GM23338 (cell line): Measurements from ENCODE around the gene CCDC38. TPM values are rescaled to one million over a fixed set of nuclear protein-coding genes. Genes with fewer than 3 reads are reported as not detected.

Experiments used
- ATAC-seq: fragments of 200-7000 bp; cut with Tn5 transposase; 3 replicates; pipeline ENCODE4 v1.9.1; 2020
- DNase-seq: peaks from one replicate; pipeline ENCODE4 v3.0.0-alpha.2; 2015; ENCODE audit warnings: low spot score
- H2AFZ ChIP-seq: fragments of 200-600 bp; sonication (generic); 2 replicates; pipeline ENCODE4 v1.8.0; 2016; ENCODE audit warnings: antibody characterized with exemption, mild to moderate bottlenecking, moderate library complexity
- H3F3A ChIP-seq: fragments of 200-600 bp; sonication (generic); replicated peaks from 2 replicates; pipeline ENCODE4 v1.8.0; 2017; ENCODE audit warnings: antibody characterized with exemption, mixed run types, low read depth
- H3K27ac ChIP-seq: fragments of 200-600 bp; sonication (generic); 2 replicates; pipeline ENCODE4 v1.6.1; 2016; ENCODE audit warnings: low read depth
- H3K27me3 ChIP-seq: fragments of 200-600 bp; sonication (generic); 2 replicates; pipeline ENCODE4 v1.8.0; 2016; ENCODE audit warnings: mild to moderate bottlenecking, mixed run types, moderate library complexity; ENCODE audit not compliant: insufficient read depth
- H3K36me3 ChIP-seq: fragments of 200-600 bp; sonication (generic); 2 replicates; pipeline ENCODE4 v1.8.0; 2016; ENCODE audit warnings: mild to moderate bottlenecking; ENCODE audit not compliant: insufficient read depth
- H3K4me1 ChIP-seq: fragments of 200-600 bp; sonication (generic); 2 replicates; pipeline ENCODE4 v1.8.0; 2016; ENCODE audit warnings: mild to moderate bottlenecking, moderate library complexity; ENCODE audit not compliant: insufficient read depth
- H3K4me2 ChIP-seq: fragments of 200-600 bp; sonication (generic); 2 replicates; pipeline ENCODE4 v1.7.1; 2017; ENCODE audit warnings: mixed run types
- H3K4me3 ChIP-seq: fragments of 200-600 bp; sonication (generic); 2 replicates; pipeline ENCODE4 v1.6.1; 2016; ENCODE audit warnings: mixed run types
- H3K79me2 ChIP-seq: fragments of 200-600 bp; sonication (generic); replicated peaks from 2 replicates; pipeline ENCODE4 v1.8.0; 2017; ENCODE audit warnings: mild to moderate bottlenecking; ENCODE audit not compliant: insufficient read depth
- H3K9me2 ChIP-seq: fragments of 200-600 bp; sonication (generic); 2 replicates; pipeline ENCODE4 v1.8.0; 2017; ENCODE audit not compliant: insufficient read depth
- H4K20me1 ChIP-seq: fragments of 200-600 bp; sonication (generic); replicated peaks from 2 replicates; pipeline ENCODE4 v1.8.0; 2017; ENCODE audit warnings: mild to moderate bottlenecking; ENCODE audit not compliant: insufficient read depth
- H3K27ac Mint-ChIP-seq: 2 replicates; pipeline ENCODE4 v1.8.0; 2020; ENCODE audit warnings: inconsistent platforms, mild to moderate bottlenecking, moderate library complexity, mixed read lengths
- H3K27me3 Mint-ChIP-seq: 3 replicates; pipeline ENCODE4 v1.8.0; 2022; ENCODE audit warnings: low read depth, mild to moderate bottlenecking, moderate library complexity, mixed read lengths, inconsistent platforms; ENCODE audit not compliant: insufficient read depth, poor library complexity
- H3K36me3 Mint-ChIP-seq: 3 replicates; pipeline ENCODE4 v1.8.0; 2021; ENCODE audit warnings: low read depth, mild to moderate bottlenecking, inconsistent platforms, moderate library complexity, mixed read lengths
- H3K4me1 Mint-ChIP-seq: 3 replicates; pipeline ENCODE4 v1.8.0; 2020; ENCODE audit warnings: mild to moderate bottlenecking, inconsistent platforms, mixed read lengths
- H3K4me3 Mint-ChIP-seq: 3 replicates; pipeline ENCODE4 v1.8.0; 2021; ENCODE audit warnings: moderate library complexity, mild to moderate bottlenecking, inconsistent platforms, mixed read lengths
- H3K9me3 Mint-ChIP-seq: 3 replicates; pipeline ENCODE4 v1.8.0; 2020; ENCODE audit warnings: moderate library complexity, mild to moderate bottlenecking, inconsistent platforms, mixed read lengths
- EZH2 ChIP-seq: fragments of 200-600 bp; sonication (generic); IDR thresholded peaks from one replicate; pipeline ENCODE4 v1.8.0; 2017; ENCODE audit warnings: antibody characterized with exemption, mild to moderate bottlenecking, low read depth; ENCODE audit not compliant: unreplicated experiment
- EZH2phosphoT487 ChIP-seq: fragments of 200-600 bp; sonication (generic); IDR thresholded peaks from one replicate; pipeline ENCODE4 v1.8.1; 2018; ENCODE audit warnings: antibody characterized with exemption; ENCODE audit not compliant: unreplicated experiment
- JUNB ChIP-seq: IDR thresholded peaks from one replicate; pipeline ENCODE4 v1.6.1; 2016; ENCODE audit warnings: antibody characterized with exemption; ENCODE audit not compliant: unreplicated experiment
- NANOG ChIP-seq: IDR thresholded peaks from 2 replicates; pipeline ENCODE4 v1.6.1; 2016; ENCODE audit warnings: antibody characterized with exemption, borderline replicate concordance
- POLR2AphosphoS5 ChIP-seq: IDR thresholded peaks from 2 replicates; pipeline ENCODE4 v1.6.1; 2016; ENCODE audit warnings: antibody characterized with exemption, low read depth
- STAT1 ChIP-seq: IDR thresholded peaks from one replicate; pipeline ENCODE4 v1.6.1; 2016; ENCODE audit warnings: antibody characterized with exemption; ENCODE audit not compliant: unreplicated experiment
- ZNF331 ChIP-seq: fragments of 250-450 bp; sonication (Bioruptor Pico); IDR thresholded peaks from 2 replicates; pipeline ENCODE4 v1.5.0; 2020; ENCODE audit warnings: low read depth, mild to moderate bottlenecking, moderate library complexity
- polyA plus RNA-seq: library from polyadenylated mRNA; unstranded; fragments of >200 nt; fragmentation: Nextera tagmentation; extraction: Ambion mirVana; gene quantifications from 2 replicates; pipeline ENCODE4 v1.2.1, GENCODE V29; 2016
- total RNA-seq: library from RNA; depleted of rRNA; stranded (reverse); fragments of >200 nt; shearing (Covaris generic); gene quantifications from 2 replicates; pipeline ENCODE4 v1.2.3, GENCODE V29; 2014
- TF ChIP-seq, protein P1 (sequence below), 2 experiments: fragments of 200-600 bp in 1 of 2; sonication (generic) in 1 of 2; conservative IDR thresholded peaks; 2 replicates each; pipeline versions ENCODE4 v1.5.1 to v1.6.1; 2016 to 2017; ENCODE audit warnings: antibody characterized with exemption in 2 of 2, low read depth in 2 of 2, mild to moderate bottlenecking in 2 of 2, moderate library complexity in 1 of 2
- TF ChIP-seq, protein P2 (sequence below): IDR thresholded peaks from one replicate; pipeline ENCODE4 v1.6.1; 2018; ENCODE audit warnings: antibody characterized with exemption; ENCODE audit not compliant: unreplicated experiment

The CCDC38 gene
- total and polyA plus RNA-seq, 2 experiments from 2014 or later: not detected

DNA sequence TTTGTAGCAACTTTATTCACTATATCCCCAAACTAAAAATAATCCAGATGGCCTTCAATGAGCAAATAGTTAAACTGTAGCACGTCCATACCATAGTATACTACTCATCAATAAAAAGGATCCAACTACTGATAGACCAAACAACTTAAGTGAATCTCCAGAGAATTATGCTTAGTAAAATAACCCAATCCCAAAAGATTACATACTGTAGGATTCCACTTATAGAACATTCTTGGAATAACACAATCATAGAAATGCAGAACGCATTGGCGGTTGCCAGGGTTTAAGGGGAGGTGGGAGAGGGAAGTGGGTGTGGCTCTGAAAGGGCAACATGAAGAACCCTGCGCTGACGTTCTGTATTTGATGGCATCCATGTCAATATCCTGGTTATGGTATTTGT, 55.1 kb downstream of the CCDC38 start:
- Histone ChIP-seq H3K9me2 (0 out of 2 replicates have a peak, but pooled peaks cover 3% of the 10 kb centered on the region), H3K27ac (no peak overlapping the region), H3K4me2 (no peak overlapping the region), H3K27me3 (no peaks in the 10 kb centered on the region), H3K36me3 (no peaks in the 10 kb centered on the region), H3F3A (no peaks in the 10 kb centered on the region), H3K4me1 (no peaks in the 10 kb centered on the region), H3K4me3 (no peak overlapping the region), H3K79me2 (no peaks in the 10 kb centered on the region), H2AFZ (no peak overlapping the region), H4K20me1 (no peaks in the 10 kb centered on the region)
- TF ChIP-seq, protein P1, sequence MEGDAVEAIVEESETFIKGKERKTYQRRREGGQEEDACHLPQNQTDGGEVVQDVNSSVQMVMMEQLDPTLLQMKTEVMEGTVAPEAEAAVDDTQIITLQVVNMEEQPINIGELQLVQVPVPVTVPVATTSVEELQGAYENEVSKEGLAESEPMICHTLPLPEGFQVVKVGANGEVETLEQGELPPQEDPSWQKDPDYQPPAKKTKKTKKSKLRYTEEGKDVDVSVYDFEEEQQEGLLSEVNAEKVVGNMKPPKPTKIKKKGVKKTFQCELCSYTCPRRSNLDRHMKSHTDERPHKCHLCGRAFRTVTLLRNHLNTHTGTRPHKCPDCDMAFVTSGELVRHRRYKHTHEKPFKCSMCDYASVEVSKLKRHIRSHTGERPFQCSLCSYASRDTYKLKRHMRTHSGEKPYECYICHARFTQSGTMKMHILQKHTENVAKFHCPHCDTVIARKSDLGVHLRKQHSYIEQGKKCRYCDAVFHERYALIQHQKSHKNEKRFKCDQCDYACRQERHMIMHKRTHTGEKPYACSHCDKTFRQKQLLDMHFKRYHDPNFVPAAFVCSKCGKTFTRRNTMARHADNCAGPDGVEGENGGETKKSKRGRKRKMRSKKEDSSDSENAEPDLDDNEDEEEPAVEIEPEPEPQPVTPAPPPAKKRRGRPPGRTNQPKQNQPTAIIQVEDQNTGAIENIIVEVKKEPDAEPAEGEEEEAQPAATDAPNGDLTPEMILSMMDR (conservative IDR thresholded peaks at IDR 0.05; ENCODE audit: low read depth in 2 of 2): no peak
- TF ChIP-seq NANOG (no peak), POLR2AphosphoS5 (no peak)
- TF ChIP-seq, protein P2, sequence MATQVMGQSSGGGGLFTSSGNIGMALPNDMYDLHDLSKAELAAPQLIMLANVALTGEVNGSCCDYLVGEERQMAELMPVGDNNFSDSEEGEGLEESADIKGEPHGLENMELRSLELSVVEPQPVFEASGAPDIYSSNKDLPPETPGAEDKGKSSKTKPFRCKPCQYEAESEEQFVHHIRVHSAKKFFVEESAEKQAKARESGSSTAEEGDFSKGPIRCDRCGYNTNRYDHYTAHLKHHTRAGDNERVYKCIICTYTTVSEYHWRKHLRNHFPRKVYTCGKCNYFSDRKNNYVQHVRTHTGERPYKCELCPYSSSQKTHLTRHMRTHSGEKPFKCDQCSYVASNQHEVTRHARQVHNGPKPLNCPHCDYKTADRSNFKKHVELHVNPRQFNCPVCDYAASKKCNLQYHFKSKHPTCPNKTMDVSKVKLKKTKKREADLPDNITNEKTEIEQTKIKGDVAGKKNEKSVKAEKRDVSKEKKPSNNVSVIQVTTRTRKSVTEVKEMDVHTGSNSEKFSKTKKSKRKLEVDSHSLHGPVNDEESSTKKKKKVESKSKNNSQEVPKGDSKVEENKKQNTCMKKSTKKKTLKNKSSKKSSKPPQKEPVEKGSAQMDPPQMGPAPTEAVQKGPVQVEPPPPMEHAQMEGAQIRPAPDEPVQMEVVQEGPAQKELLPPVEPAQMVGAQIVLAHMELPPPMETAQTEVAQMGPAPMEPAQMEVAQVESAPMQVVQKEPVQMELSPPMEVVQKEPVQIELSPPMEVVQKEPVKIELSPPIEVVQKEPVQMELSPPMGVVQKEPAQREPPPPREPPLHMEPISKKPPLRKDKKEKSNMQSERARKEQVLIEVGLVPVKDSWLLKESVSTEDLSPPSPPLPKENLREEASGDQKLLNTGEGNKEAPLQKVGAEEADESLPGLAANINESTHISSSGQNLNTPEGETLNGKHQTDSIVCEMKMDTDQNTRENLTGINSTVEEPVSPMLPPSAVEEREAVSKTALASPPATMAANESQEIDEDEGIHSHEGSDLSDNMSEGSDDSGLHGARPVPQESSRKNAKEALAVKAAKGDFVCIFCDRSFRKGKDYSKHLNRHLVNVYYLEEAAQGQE: no peak
- no peak for ATAC-seq
- peaks cover 7% of the 10 kb centered on the region for H3K27me3 Mint-ChIP-seq
- H3K4me1 Mint-ChIP-seq: no peaks in the 10 kb centered on the region
- H3K27ac Mint-ChIP-seq: no peak overlapping the region
- no peak overlapping the region for H3K4me3 Mint-ChIP-seq
- no peaks in the 10 kb centered on the region for H3K9me3 Mint-ChIP-seq
- H3K36me3 Mint-ChIP-seq: no peaks in the 10 kb centered on the region
- DNase-seq: no peak

DNA sequence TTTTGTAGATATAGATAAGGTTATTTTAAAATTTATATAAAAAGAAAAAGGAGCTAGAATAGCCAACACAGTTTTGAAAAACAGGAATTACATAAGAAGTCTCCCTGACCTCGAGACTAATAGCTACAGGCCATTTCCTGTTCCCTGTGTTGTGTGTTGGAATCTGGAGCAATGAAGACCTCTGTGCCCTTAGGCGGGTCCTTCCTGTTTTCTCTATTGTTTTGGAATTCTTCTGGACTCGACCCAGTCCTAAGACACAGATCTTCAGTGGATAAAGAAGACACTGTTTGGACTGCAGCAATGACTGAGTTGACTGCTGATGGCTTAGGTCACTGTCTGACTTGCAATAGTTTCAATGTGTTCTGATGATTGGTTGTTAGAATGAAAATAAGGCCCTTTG, 57.4 kb downstream of the CCDC38 start:
- ATAC-seq (no peak), DNase-seq (no peak)
- no peak overlapping the region for H3K4me3 ChIP-seq
- H3K9me3 Mint-ChIP-seq: no peaks in the 10 kb centered on the region
- H3K4me1 ChIP-seq: no peaks in the 10 kb centered on the region
- H3K79me2 ChIP-seq: no peaks in the 10 kb centered on the region
- H3F3A ChIP-seq: no peaks in the 10 kb centered on the region
- H3K4me3 Mint-ChIP-seq: no peak overlapping the region
- H2AFZ ChIP-seq: no peak overlapping the region
- no peaks in the 10 kb centered on the region for H3K36me3 Mint-ChIP-seq
- H3K27ac Mint-ChIP-seq: no peak overlapping the region
- no peaks in the 10 kb centered on the region for H3K27me3 Mint-ChIP-seq
- H3K36me3 ChIP-seq: no peaks in the 10 kb centered on the region
- no peaks in the 10 kb centered on the region for H4K20me1 ChIP-seq
- no peak overlapping the region for H3K4me2 ChIP-seq
- no peaks in the 10 kb centered on the region for H3K9me2 ChIP-seq
- no peak overlapping the region for H3K27ac ChIP-seq
- H3K27me3 ChIP-seq: no peaks in the 10 kb centered on the region
- H3K4me1 Mint-ChIP-seq: no peaks in the 10 kb centered on the region
- TF ChIP-seq, protein P1 (conservative IDR thresholded peaks at IDR 0.05; ENCODE audit: low read depth in 2 of 2): no peak
- TF ChIP-seq POLR2AphosphoS5 (no peak), ZNF331 (CRISPR knock-in tag) (no peak), NANOG (no peak), JUNB (no peak), EZH2 (no peak), STAT1 (no peak), EZH2phosphoT487 (no peak)
- TF ChIP-seq, protein P2: no peak
